ENCODE measurements around the gene FECH.

- no peak for TF ChIP-seq EZH2 (IDR thresholded peaks at IDR 0.05; ENCODE audit: borderline replicate concordance, low read length)
- TF ChIP-seq, protein P1, sequence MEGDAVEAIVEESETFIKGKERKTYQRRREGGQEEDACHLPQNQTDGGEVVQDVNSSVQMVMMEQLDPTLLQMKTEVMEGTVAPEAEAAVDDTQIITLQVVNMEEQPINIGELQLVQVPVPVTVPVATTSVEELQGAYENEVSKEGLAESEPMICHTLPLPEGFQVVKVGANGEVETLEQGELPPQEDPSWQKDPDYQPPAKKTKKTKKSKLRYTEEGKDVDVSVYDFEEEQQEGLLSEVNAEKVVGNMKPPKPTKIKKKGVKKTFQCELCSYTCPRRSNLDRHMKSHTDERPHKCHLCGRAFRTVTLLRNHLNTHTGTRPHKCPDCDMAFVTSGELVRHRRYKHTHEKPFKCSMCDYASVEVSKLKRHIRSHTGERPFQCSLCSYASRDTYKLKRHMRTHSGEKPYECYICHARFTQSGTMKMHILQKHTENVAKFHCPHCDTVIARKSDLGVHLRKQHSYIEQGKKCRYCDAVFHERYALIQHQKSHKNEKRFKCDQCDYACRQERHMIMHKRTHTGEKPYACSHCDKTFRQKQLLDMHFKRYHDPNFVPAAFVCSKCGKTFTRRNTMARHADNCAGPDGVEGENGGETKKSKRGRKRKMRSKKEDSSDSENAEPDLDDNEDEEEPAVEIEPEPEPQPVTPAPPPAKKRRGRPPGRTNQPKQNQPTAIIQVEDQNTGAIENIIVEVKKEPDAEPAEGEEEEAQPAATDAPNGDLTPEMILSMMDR (IDR thresholded peaks at IDR 0.05; ENCODE audit: low read length): no peak
Measured at GRCh38 chr18:57585421-57585820, 1.1 kb downstream of the FECH start.

All from OCI-LY1 (cell line).